CD4-positive, alpha-beta T cell treated with Interleukin-6 for 4 hours (primary cell): ENCODE measurements around the gene MAGI1.

Experiments used
- DNase-seq: peaks from one replicate; pipeline ENCODE4 v3.0.0-alpha.2; 2020; ENCODE audit warnings: mixed read lengths

Gene MAGI1

DNA sequence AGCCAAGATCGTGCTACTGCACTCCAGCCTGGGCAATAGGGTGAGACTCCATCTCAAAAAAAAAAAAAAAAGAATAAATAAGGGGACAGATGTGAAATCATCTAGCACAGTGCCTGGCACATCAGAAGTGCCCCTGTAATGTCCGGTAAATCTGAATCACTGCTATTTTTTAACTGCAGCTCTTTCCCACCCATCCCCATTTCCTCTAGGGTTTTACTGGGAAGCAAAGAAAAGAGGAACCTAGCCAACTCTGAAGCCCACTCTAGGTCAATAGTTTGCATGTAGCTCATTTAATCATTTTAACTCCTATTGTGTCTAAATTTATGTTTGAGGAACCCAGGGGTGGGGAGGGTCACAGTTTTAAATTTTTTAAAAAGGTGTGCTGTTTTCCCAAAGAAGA lies 26.0 kb downstream of the MAGI1 start:
- no peak for DNase-seq

DNA sequence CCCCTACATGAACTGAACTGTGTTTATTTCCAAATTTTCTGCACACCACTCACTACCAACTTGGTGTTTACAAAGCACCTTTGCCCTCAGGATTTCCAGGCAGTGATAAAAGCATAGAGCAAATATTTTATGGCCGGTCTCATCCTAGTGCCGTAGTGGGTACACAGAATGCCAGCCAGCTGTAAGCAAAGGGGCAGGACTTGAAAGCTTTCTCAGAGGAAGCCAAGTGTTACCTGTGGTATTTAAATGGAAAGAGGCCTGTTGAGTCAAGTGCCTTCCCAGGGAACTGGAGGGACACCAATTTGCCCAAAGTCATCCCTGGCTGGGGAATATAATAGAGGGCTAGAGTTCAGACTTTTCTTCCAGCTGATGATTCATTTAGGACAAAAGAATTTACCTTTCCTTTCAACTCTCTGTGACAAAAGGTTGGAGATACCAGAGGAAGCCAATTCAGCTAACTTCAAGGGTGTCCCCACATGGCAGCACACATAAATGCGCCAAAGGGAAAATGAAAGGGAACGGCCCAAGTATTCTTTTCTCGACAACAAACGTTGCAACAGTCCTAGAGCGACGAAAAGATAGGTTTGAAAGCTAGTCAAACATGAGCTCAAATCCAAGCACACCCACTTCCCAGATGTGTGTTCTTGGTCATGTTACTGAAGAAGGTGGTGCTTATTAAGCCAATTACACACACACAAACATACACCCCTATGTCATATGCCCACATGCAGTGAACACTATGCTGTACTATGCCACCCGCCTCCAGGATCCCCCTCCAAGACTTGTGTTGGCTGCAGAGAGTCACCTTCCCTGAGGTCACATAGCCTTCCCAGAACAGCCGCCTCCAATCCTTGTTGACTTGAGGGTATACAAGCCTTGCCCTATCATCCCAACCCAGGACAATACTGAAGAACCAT lies 27.7 kb downstream of the MAGI1 start:
- DNase-seq: no peak

DNA sequence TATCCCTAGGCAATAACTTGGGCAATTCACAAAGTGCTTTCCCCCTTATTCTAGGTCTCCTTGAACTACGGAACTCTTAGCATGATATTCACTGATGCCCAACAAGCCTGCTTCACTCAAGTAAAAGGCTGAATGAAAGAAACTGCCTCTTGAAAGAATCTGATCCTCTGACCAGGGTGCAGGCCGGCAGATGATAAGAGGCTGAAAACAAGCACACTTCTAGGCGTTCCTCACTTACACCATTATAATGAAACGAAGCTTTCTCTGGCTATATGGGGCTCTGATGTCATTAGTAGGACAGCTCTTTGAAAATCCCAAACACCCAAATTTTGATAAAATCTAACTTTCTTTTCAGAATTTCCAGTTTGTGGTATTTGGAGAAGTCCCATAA lies 28.4 kb downstream of the MAGI1 start:
- no peak for DNase-seq

DNA sequence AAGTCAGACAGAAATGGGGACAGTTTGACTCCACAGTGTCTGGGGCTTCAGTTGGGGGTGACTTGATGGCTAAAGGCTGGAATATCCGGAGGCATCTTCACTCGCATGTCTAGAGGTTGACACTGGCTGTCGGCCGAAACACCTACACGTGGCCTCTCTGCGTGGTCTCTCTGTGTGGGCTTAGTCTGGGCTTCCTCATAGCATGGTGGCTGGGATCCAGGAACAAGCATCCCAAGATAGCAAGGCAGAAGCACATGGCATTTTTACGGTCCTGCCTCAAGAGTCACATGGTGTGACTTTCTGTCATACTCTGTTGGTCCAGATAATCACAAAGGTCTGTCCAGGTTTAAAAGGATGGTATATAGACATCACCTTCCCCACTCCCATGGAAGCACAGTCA lies 34.5 kb downstream of the MAGI1 start:
- no peak for DNase-seq

DNA sequence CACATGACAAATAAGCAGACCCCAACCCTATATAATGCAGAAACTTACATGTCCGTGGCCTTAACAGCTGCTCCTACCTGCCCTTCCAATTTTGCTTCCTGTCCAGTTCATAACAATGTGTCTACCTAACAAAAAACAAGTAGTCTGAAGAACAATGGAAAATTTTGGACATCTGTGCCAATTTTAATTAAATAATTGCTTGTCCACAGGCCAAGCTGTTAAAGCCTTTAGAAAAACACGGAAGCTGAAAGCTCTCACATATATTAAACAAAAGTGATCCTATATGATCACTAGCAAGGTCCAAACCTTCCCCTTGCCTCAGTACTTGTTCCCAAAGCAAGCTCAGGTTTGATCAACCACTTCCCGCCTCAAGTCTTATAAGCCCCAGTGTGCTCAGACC lies 37.1 kb downstream of the MAGI1 start:
- DNase-seq: no peak

DNA sequence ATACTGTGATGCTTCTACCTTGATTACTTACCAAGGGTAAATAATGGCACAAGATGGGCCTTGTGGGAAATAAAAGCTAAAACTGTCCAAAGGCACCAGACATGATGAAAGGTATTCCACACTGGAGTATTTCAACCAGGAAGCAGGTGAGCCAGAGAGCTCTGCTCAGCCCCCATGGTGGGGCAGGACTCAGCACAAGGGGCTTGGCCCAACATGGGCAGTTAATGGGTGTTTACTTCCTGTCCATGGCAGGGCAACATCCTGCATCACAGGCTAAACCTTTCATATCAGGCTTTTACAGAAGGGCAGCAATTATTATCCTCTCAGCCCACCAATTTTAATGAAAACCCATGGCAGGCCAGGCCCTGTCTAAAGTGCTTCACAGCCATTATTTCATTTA lies 38.2 kb downstream of the MAGI1 start:
- no peak for DNase-seq

DNA sequence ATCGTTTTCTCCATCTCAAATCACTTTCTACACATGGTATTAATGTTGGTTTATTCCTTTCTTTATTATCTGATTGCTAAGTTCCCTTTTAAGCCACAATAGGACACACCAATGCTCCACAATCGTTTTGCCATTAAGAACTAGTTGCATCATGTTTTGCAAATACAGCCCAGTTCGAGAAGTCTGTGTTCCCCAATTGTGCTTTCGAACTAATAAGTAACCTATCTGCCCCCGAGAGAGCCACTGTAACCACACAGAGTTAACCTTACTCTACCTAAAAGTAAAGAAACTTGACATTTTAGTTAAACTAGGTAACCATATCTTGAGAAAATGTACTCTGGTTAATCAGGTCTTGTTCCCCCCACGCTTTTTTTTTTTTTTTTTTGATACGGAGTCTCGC lies 39.1 kb downstream of the MAGI1 start:
- DNase-seq: no peak

DNA sequence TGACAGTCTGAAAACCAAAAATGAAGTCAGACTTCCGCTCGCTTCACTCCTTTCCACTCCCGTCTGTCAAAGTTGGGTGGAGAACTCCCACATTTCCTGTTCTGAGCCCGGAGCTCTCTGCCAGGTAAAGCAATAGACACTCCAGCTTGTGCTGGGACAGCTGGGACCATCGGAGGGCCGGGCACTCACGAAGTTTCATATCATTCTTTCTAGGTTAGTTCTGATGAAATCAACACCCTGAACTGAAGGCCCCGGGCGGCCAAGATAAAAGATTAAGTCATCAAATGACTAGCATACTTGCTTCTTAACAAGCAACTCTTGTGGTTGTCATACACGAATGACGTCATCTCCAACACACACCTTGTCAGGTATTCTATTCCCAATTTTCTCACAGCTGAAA lies 42.1 kb downstream of the MAGI1 start:
- DNase-seq: no peak

DNA sequence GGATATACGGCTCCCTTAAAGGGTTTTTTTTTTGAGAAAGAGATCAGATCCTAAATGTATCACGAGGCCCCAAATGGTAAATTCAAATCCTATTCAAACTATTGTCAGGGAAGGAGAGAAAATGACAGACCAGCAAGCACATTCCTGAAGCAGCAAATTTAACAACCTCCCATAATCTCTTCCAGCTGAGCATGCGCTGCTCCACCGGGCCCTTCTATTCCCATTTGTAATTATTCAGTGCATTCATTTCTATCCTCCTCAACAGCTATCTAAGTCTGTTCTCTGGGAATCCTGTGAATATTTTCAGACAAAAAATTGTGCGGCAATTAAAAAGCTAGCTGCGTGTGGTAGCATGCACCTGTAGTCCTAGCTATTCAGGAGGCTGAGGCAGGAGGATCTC lies 43.2 kb downstream of the MAGI1 start:
- no peak for DNase-seq

DNA sequence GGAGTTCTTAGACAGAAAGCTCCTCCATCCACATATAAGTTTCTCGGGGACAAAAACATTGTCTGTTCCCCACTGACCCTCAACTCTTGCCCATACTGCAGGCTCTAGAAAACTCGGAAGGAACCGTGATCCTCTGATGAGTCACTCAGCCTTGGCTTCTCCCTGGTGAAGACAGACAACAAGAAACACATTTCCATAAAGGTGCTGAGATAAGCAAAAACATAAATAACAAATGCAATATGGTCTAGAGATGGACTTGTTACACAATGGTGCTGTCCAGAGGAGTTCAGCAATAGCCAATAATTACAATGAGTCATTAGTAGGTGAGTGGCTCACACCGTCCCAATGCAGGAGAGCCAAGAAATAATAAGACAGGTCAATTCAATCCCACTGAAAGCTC lies 43.7 kb downstream of the MAGI1 start:
- no peak for DNase-seq

DNA sequence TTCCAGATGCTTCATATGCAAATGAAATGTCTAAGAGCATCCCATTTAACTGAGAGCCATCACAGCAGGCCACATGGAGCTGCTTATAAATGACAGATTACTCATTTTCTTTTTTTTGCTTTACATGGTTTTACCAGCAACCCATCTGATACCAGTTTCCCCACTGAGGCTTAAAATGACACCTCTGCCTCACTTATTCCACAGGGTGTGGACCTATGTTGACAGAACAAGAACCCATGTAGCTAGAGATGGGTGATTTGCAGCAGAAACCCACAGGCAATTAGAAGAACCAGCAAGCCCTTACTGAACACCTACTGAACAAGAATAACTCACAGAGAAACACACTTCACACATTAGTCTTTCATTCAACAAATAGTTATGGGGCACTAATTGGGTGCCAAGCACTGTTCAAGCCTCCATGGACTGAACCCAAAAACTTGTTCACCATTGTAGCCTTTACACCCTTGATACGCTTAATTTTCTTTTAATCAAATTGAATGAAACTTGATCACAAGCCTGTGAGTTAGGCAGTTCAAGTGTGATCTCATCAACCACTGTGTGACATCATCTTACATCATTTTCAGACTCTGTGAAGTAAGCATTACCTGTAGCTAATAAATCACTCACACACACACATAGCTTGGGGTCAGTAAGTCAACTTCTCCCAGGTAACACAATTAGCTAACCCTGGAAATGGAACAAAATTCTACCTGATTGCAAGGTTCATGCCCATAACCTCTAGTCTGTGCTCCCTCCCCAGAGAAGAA lies 45.4 kb downstream of the MAGI1 start:
- DNase-seq: no peak

DNA sequence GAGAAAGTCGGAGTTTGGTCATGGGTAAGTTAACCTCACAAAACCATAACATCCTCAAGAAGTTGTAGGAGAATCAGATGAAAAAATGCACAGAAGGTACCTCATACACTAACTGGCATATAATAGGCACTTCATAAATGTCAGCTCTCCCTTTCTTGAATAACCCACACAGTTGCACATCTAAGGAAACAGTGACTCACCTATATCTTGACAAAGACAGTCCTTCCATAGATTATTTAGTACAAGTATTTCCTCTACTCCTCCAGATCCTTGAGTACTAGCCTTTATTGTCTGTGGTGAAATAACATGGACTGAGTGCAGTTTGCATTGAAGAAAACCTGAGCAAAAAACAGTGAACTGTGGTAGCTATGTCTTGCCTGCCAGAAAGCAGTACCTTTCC lies 46.6 kb downstream of the MAGI1 start:
- DNase-seq: no peak

DNA sequence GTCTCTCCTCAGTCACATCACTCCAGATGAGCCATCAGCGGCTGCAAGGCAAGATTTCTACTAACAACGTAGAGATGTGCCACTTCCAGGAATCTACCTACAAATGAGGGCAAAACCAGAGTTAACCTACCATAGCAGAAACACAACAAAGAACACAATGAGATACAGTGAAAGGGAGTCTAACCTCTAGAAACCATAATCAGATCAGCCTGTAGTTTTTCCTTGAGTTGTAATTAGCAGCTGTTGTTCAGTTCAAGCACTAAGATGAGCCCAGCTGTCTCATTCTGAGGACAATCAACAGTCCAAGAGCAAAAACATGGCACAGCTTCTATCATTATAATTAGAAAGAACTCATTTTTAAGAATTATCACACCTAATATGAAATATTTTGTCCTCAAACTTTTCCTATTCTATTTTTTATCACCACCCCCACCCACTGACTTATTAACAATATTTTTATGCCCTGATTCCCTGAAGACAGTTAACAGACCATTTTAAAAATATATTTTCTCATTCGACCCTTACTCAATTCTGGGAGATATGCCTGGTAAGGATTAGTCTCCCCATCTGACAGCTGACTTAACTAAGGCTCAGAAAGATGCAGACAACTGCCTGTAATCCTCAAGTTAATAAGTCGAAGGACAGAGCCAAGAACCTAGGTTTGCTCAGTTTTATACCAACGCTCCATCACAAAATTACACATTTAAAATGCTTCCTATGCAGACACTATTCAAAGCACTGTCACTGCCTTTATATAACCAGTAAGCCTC lies 50.1 kb downstream of the MAGI1 start:
- no peak for DNase-seq

DNA sequence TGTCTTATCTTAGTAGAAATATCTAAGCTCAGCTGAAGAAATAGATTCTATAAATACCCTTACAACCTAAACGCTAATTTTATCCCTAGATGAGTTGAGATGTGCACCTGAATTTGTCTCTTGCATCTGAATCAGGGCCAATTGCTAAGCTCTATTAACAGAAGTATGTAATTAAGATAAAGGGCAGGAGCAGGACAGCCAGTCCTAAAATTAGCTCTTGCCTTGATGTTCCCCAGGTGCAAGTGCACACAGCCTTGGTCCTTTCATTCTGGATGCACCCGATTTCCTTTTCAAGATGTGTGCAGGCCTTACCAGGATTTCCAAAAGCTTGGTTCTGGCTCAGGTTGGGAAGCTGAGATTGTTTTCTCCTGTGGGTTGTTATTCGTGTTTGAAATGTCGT lies 52.4 kb downstream of the MAGI1 start:
- DNase-seq: no peak

DNA sequence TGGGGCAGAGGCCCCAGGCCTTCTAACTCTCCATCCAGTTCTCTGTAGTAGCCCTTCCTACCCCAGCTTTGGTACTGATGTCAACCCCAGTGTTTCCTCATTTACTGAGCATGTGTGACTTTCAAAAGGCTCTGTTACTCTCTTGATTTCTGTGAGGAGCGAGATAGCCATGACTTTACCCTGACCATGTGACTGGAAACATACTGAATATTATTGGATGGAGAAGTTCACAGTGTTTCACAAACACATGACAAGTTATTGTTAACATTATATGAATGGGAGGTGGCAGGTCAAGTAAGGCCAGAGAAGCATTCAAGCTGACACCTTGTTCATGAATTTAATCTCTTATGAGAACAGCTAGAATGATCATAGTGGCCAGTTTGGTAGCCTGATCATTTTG lies 53.7 kb downstream of the MAGI1 start:
- DNase-seq: no peak

DNA sequence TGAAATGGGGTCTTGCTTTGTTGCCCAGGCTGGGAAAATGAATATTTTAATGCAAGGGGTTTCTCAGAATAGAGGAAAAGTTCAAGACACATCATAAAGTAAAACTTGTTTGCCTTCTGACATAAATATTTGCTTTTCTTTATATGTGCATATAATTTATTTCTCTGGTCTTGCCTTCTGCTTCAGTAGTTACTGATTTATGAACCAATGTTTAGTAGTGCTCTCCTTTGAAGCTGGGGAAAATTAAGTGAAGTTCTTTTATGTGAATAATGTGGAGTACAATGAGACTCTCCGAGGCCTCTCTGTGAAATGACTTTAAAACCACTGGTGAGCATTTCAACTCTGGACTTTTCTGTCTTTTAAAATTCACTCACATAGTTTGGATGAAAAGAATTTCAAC lies 55.6 kb downstream of the MAGI1 start:
- DNase-seq: no peak

DNA sequence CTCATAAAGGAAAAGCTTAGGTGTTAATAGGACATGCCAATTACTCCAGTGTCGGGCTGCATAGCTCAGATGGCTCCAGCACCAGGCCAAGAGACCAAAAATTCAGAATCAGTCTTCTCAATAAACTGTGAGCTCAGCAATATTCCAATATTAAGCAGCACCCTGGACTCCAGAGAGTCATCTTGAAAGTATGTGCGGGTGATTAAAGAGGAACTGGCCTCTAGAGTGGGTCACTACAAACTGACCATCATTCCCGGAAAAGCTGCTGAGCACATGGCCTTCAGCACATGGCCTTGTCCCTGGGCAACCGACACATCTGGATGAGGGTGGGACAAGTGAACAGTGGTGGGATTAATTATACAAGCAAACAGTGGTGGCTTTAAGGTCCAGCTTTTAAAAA lies 59.0 kb downstream of the MAGI1 start:
- DNase-seq: no peak

DNA sequence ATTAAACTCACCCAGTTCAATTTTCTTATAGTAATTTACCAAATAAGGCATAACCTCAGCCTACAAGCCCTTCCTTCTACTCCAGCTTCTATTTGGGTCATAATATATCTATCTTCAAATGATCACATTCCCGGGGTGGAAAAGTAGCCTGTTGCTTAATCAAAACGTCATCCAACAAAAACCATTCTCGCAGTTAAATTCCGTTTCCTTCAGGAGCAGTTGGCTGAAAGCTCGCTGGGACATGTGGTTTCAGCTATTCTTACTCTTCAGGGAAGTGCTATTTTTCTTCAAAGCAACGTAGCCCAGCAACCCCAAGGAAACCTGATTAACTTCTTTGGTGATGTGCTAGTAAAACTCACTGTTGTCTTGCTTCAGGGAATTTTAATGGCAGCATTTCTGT lies 59.6 kb downstream of the MAGI1 start:
- DNase-seq: no peak

DNA sequence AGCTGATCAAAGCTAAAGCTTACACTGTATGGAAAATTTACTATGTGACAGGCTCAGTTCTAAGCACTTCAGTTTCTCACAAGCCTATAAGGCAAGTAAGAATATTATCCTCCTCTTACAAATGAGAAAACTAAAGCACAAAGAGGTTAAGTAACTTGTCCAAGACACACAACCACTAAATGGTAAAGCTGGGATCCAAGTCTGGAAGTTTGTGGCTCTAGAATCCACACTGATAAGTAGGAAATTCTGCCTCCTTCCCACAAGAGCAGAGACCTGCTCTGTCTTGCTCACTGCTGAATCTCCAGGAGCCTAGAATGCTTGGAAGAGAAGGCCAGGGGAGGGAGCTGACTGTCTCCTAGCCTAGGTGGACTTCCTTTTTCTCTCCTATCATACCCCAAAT lies 60.6 kb downstream of the MAGI1 start:
- DNase-seq: no peak

DNA sequence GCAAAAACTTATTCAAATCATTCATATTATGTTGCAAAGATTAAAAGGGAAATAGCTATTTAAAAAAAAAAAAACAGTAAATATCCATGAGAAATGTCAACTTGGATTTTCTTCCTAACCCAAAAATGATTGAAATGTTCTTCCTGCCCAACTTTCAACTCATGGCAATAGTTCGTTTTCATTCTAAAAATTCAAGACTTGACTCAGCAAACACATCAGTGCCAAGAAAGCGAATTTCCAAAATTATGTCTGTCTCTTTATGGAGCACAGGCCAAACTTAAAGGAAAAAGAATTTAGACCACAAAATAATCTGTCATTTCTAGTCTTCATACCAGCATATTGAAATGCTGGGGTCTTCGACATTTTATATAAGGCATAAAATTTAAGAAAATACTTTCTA lies 63.7 kb downstream of the MAGI1 start:
- DNase-seq: no peak

DNA sequence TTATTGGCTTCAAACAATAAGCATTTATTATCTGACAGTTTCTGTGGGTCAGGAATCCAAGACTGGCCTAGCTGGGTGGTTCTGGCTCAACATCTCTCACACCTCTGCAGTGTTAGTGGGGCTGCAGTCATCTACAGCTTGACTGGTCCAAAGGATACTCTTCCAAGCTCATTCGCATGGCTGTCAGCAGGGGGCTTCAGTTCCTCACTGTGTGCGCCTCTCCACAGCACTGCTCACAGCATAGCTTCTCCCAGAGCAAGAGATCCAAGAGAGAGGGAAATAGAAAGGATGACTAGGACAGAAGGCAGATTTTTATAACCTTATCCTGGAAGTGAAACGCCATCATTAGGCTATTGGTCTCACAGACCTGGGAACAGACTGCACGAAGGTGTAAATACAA lies 64.2 kb downstream of the MAGI1 start:
- DNase-seq: no peak

DNA sequence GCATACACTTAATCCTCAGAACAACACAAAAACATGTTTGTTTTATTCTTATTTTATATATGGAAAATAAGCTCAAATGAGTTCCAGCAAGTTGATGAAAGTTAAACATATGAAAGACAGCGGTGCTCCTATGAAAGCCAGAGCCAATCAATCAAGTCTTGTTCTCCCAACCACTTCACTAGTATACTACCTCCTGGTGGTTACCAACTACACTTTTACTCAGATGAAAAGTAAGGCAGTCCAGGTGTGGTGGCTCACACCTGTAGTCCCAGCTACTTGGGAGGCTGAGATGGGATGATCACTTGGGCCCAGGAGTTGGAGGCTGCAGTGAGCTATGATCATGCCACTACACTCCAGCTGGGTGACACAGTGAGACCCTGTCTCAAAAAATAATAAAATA lies 66.0 kb downstream of the MAGI1 start:
- DNase-seq: no peak
